Umbilical cord (tissue), 2 donors: Measurements from ENCODE around the gene ZNF580. TPM values are rescaled to one million over a fixed set of nuclear protein-coding genes. Genes with fewer than 3 reads are reported as not detected.

Experiments
- DNase-seq: peaks from one replicate; pipeline ENCODE4 v3.0.0-alpha.2; 2015; ENCODE audit warnings: low spot score
- total RNA-seq: library from RNA; depleted of rRNA; stranded (reverse); fragments of >200 nt; gene quantifications from one replicate; pipeline ENCODE4 v1.2.3, GENCODE V29; 2014; ENCODE audit warnings: low replicate concordance; ENCODE audit not compliant: insufficient read depth

The ZNF580 gene
- total RNA-seq, 1 donor from 2014 or later = 17.1 TPM

DNA sequence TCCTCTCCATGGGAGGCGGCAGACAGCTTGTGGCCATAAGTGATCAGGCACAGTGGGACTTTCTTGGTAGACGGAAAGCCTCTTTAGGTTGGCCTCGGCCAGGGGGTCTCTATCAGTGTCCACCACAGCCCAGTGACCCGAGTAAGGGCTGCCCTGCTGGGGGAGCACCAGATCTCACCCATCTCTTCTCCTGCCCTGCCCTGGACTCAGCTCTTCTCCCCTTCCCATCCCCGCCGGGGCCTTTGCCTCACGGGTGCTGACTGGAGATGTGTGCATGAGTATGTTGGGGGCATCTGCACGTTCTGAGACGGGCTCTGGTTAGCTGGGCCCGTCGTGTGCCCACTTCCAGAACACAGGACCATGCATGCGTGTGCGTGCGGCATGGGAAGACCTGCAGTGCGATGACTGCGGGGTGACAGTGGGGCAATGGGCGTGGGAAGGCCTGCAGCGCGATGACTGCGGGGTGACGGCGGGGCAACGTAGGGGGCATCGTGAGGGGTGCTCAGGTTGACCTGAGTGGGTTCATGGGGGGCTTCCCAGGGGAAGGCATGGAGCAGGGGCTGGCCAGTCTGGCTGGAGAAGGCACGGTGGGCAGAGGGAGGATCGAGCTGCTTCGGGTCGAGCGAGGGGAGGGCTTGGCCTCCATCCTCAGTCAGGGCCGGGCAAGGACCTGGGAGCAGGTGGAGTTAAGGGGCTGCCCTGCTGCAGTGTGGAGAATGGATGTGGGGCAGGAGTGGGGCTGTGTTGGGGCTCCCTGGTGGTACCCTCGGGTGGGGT is 50.2 kb downstream of the ZNF580 start:
- no peak for DNase-seq

DNA sequence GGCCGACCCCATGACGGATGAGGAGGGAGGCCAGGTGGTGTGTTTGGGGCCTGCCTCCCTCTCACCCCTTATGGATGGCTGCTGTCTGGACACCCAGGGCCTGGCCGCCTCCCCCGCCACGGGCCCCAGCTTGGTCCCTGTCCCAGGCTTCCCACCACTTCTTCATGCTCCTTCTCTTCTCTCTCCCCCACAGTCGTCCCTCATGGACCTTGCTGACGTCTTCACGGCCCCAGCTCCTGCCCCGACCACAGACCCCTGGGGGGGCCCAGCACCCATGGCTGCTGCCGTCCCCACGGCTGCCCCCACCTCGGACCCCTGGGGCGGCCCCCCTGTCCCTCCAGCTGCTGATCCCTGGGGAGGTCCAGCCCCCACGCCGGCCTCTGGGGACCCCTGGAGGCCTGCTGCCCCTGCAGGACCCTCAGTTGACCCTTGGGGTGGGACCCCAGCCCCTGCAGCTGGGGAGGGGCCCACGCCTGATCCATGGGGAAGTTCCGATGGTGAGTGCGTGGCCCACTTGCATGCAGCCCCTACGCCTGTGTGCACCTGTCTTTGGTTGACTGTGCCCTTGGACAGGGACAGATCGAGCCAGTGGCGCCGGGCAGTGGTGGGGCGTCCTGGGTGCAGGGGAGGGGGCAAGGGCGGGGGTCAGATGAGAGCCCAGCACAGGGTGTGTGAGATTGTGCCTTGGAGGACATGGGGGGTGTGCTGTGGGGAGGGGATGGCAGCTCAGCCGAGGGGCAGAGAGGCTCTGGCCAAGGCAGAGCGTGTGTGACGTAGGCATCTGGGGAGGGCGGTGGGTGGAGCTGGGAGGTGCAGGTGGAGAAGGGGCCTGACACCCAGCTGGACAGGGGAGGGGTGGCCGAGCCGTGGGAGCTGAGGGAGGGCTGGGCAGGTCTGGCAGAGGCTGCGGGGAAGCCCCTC is 51.0 kb downstream of the ZNF580 start:
- no peak for DNase-seq

DNA sequence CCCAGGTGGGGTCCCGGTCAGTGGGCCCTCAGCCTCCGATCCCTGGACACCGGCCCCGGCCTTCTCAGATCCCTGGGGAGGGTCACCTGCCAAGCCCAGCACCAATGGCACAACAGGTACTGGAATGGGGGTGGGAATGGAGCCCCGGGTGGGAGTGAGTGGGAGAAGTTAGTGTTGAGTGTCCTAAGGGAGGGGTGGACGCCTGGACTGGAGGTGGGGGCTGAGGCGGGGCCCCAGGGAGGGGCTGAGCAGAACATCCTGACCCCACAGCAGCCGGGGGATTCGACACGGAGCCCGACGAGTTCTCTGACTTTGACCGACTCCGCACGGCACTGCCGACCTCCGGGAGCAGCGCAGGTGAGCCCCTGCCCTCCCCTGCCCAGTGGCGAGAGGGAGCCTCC is 51.9 kb downstream of the ZNF580 start:
- DNase-seq = no peak

Other genes with a start within 250 kb of the ZNF580 start
- gene UBE2S, start 233.2 kb upstream of the ZNF580 start, total RNA-seq = 19.3 TPM
- 1.2 TPM for gene SHISA7, start 197.7 kb upstream of the ZNF580 start, total RNA-seq
- 15.9 TPM for gene ISOC2, start 179.4 kb upstream of the ZNF580 start, total RNA-seq
- 3.9 TPM for gene C19orf85, start 176.3 kb upstream of the ZNF580 start, total RNA-seq
- 1.7 TPM for gene ZNF628, start 164.4 kb upstream of the ZNF580 start, total RNA-seq
- 18.8 TPM for gene NAT14, start 155.8 kb upstream of the ZNF580 start, total RNA-seq
- 67.9 TPM for gene SSC5D, start 152.6 kb upstream of the ZNF580 start, total RNA-seq
- not detected for gene SBK2, start 103.9 kb upstream of the ZNF580 start, total RNA-seq
- not detected for gene SBK3, start 95.5 kb upstream of the ZNF580 start, total RNA-seq
- 1.4 TPM for gene ZNF579, start 60.2 kb upstream of the ZNF580 start, total RNA-seq
- gene FIZ1, start 41.5 kb upstream of the ZNF580 start, total RNA-seq = 2.4 TPM
- gene ZNF524, start 40.7 kb upstream of the ZNF580 start, total RNA-seq = 7.2 TPM
- 0.72 TPM for gene ZNF865, start 35.4 kb upstream of the ZNF580 start, total RNA-seq
- 5.1 TPM for gene ZNF784, start 16.4 kb upstream of the ZNF580 start, total RNA-seq
- 20.0 TPM for gene ZNF581, start 2.6 kb downstream of the ZNF580 start, total RNA-seq
- gene CCDC106, start 7.2 kb downstream of the ZNF580 start, total RNA-seq = 9.4 TPM
- 40.7 TPM for gene U2AF2, start 14.0 kb downstream of the ZNF580 start, total RNA-seq
- 7.5 TPM for gene EPN1, start 34.2 kb downstream of the ZNF580 start, total RNA-seq
- gene NLRP9, start 97.4 kb downstream of the ZNF580 start, total RNA-seq = 1.2 TPM
- not detected for gene RFPL4A, start 118.1 kb downstream of the ZNF580 start, total RNA-seq
- gene RFPL4AL1, start 128.1 kb downstream of the ZNF580 start, total RNA-seq = 20.2 TPM
- 0.48 TPM for gene NLRP11, start 191.0 kb downstream of the ZNF580 start, total RNA-seq
- gene NLRP4, start 195.5 kb downstream of the ZNF580 start, total RNA-seq = 0.24 TPM